Stimulated activated naive B cell treated with anti-CD40 and anti-IgM and Interleukin-4, amounts not matched to agents 10 μg/mL and 1 μg/mL and 100 μg/mL, for 72 hours (primary cell): ENCODE results near the gene SHMT2.

Source experiments
- ATAC-seq, 2 donors: fragments of 150-1000 bp; cut with Tn5 transposase; replicated peaks; 2 replicates each; pipeline ENCODE4 v1.10.0; 2021; ENCODE audit warnings: moderate library complexity in 1 of 2
- DNase-seq: peaks from one replicate; pipeline ENCODE4 v3.0.0; 2021
- H3K27ac Mint-ChIP-seq: one replicate; pipeline ENCODE4 v1.8.0; 2022; ENCODE audit warnings: mild to moderate bottlenecking, mixed read lengths
- H3K27me3 Mint-ChIP-seq, 2 donors: one replicate each; pipeline ENCODE4 v1.8.0; 2022; ENCODE audit warnings: mixed read lengths in 2 of 2
- H3K36me3 Mint-ChIP-seq, 2 donors: one replicate each; pipeline ENCODE4 v1.8.0; 2022; ENCODE audit warnings: mixed read lengths in 2 of 2, mild to moderate bottlenecking in 1 of 2
- H3K4me1 Mint-ChIP-seq, 2 donors: one replicate each; pipeline ENCODE4 v1.8.0; 2022; ENCODE audit warnings: mixed read lengths in 2 of 2, mild to moderate bottlenecking in 1 of 2
- H3K4me3 Mint-ChIP-seq, 2 donors: one replicate each; pipeline ENCODE4 v1.8.0; 2022; ENCODE audit warnings: mild to moderate bottlenecking in 2 of 2, mixed read lengths in 2 of 2, moderate library complexity in 1 of 2
- H3K9me3 Mint-ChIP-seq, 2 donors: one replicate each; pipeline ENCODE4 v1.8.0; 2022; ENCODE audit warnings: mixed read lengths in 2 of 2, mild to moderate bottlenecking in 1 of 2

SHMT2 gene

GRCh38 chr12:57204454-57204853, 25.1 kb upstream of the SHMT2 start:
- H3K27me3 Mint-ChIP-seq: peaks cover 3 to 11% of the 10 kb centered on the region in 2 donors
- no peak overlapping the region for H3K4me3 Mint-ChIP-seq
- DNase-seq: no peak
- ATAC-seq: no peak
- H3K27ac Mint-ChIP-seq: no peak overlapping the region
- H3K9me3 Mint-ChIP-seq: no peaks in the 10 kb centered on the region
- H3K4me1 Mint-ChIP-seq: peaks cover 0 to 2% of the 10 kb centered on the region in 2 donors
- no peaks in the 10 kb centered on the region for H3K36me3 Mint-ChIP-seq

DNA sequence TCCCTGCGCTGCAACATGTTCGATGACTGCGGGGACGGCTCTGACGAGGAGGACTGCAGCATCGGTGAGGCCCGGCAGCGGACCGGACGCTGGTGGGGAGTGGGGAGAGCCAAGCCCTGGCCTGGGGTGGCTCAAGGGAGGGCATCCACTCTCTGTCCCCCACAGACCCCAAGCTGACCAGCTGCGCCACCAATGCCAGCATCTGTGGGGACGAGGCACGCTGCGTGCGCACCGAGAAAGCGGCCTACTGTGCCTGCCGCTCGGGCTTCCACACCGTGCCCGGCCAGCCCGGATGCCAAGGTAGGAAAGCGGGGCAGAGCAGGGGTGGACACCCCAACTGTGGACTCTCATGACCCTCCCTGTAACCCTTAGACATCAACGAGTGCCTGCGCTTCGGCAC, 24.3 kb upstream of the SHMT2 start:
- Mint-ChIP-seq H3K9me3 (no peaks in the 10 kb centered on the region), H3K4me1 (peaks cover 0 to 2% of the 10 kb centered on the region in 2 donors), H3K27me3 (peaks cover 5 to 13% of the 10 kb centered on the region in 2 donors), H3K27ac (no peak overlapping the region), H3K36me3 (no peaks in the 10 kb centered on the region), H3K4me3 (no peak overlapping the region)
- DNase-seq (no peak), ATAC-seq (no peak)

GRCh38 chr12:57205931-57206330, 23.6 kb upstream of the SHMT2 start:
- H3K4me3 Mint-ChIP-seq: no peak overlapping the region
- H3K9me3 Mint-ChIP-seq: no peaks in the 10 kb centered on the region
- no peaks in the 10 kb centered on the region for H3K36me3 Mint-ChIP-seq
- no peak overlapping the region for H3K27ac Mint-ChIP-seq
- ATAC-seq (peak in 1 of 2 donors; percentile 19), DNase-seq (no peak)
- H3K27me3 Mint-ChIP-seq: peaks cover 10 to 16% of the 10 kb centered on the region in 2 donors
- peaks cover 0 to 2% of the 10 kb centered on the region in 2 donors for H3K4me1 Mint-ChIP-seq

- peak in 1 of 2 donors; percentile 45 for ATAC-seq
- no peaks in the 10 kb centered on the region for H3K36me3 Mint-ChIP-seq
Measured at GRCh38 chr12:57207731-57208630, 21.5 kb upstream of the SHMT2 start.

GRCh38 chr12:57208631-57209282, 20.8 kb upstream of the SHMT2 start:
- no peak for ATAC-seq

More at GRCh38 chr12:57207731-57208630, 21.5 kb upstream of the SHMT2 start:
- no peaks in the 10 kb centered on the region for H3K9me3 Mint-ChIP-seq
- no peak for DNase-seq
- H3K4me1 Mint-ChIP-seq: peaks cover 0 to 4% of the 10 kb centered on the region in 2 donors
- H3K27ac Mint-ChIP-seq: no peak overlapping the region
- peaks cover 10 to 12% of the 10 kb centered on the region in 2 donors for H3K27me3 Mint-ChIP-seq
- H3K4me3 Mint-ChIP-seq: no peak overlapping the region

GRCh38 chr12:57209916-57210315, 19.6 kb upstream of the SHMT2 start:
- DNase-seq (no peak), ATAC-seq (no peak)
- Mint-ChIP-seq H3K9me3 (no peaks in the 10 kb centered on the region), H3K4me3 (no peak overlapping the region), H3K27me3 (peaks cover 14 to 24% of the 10 kb centered on the region in 2 donors), H3K27ac (no peak overlapping the region), H3K4me1 (peaks cover 19 to 22% of the 10 kb centered on the region in 2 donors), H3K36me3 (no peaks in the 10 kb centered on the region)

More at GRCh38 chr12:57208631-57209282, 20.8 kb upstream of the SHMT2 start:
- peaks cover 12 to 17% of the 10 kb centered on the region in 2 donors for H3K27me3 Mint-ChIP-seq
- peaks cover 7 to 10% of the 10 kb centered on the region in 2 donors for H3K4me1 Mint-ChIP-seq
- DNase-seq: no peak
- H3K27ac Mint-ChIP-seq: no peak overlapping the region
- H3K4me3 Mint-ChIP-seq: no peak overlapping the region
- H3K9me3 Mint-ChIP-seq: no peaks in the 10 kb centered on the region
- no peaks in the 10 kb centered on the region for H3K36me3 Mint-ChIP-seq

DNA sequence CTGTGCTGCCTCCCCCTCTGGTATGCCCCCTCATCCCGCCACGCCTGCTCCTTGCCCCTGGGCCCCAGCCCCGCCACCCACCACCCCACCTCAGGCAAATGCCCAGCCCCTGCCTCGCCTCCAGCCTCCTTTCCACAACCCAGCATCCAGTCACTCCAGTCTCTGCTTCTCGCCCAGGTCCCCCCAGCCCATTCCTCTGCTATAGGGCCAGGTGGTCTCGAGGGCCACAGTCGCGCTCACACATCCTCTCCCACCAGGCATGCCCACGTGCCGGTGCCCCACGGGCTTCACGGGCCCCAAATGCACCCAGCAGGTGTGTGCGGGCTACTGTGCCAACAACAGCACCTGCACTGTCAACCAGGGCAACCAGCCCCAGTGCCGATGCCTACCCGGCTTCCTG, 19.1 kb upstream of the SHMT2 start:
- H3K27me3 Mint-ChIP-seq: peaks cover 19 to 28% of the 10 kb centered on the region in 2 donors
- no peak for ATAC-seq

DNA sequence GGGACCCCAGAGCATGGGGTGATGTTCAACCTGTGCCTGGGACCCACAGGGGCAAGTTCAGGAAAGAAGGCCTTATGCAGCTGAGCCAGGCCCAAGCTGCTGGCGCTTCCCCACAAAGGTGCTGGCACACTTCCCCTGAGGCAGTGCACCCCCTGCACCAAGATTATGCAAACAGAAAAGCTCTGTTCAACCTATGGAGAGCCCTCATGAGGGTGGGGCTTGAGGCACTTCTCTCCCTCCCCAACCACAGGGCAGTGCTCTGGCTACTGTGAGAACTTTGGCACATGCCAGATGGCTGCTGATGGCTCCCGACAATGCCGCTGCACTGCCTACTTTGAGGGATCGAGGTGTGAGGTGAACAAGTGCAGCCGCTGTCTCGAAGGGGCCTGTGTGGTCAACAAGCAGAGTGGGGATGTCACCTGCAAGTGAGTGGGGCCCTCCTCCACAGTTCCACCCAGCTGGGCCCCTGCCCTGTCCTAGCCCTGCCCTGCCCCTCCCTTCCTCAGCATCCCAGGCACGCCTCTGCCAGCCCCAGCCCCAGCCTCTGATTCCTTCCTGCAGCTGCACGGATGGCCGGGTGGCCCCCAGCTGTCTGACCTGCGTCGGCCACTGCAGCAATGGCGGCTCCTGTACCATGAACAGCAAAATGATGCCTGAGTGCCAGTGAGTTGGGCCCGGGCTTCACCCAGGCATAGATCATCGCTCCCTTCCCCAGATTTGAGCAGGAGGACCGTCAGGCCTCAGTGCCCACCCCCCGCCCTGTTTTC, 18.4 kb upstream of the SHMT2 start:
- no peaks in the 10 kb centered on the region for H3K9me3 Mint-ChIP-seq
- H3K4me1 Mint-ChIP-seq: peaks cover 31 to 32% of the 10 kb centered on the region in 2 donors
- no peak overlapping the region for H3K27ac Mint-ChIP-seq
- H3K27me3 Mint-ChIP-seq: peaks cover 25 to 34% of the 10 kb centered on the region in 2 donors
- H3K4me3 Mint-ChIP-seq: no peak overlapping the region
- ATAC-seq: no peak
- no peak for DNase-seq
- H3K36me3 Mint-ChIP-seq: no peaks in the 10 kb centered on the region

More for the DNA sequence above, 19.1 kb upstream of the SHMT2 start:
- no peak for DNase-seq
- Mint-ChIP-seq H3K4me3 (no peak overlapping the region), H3K36me3 (no peaks in the 10 kb centered on the region), H3K4me1 (peaks cover 24 to 26% of the 10 kb centered on the region in 2 donors), H3K9me3 (no peaks in the 10 kb centered on the region), H3K27ac (no peak overlapping the region)

DNA sequence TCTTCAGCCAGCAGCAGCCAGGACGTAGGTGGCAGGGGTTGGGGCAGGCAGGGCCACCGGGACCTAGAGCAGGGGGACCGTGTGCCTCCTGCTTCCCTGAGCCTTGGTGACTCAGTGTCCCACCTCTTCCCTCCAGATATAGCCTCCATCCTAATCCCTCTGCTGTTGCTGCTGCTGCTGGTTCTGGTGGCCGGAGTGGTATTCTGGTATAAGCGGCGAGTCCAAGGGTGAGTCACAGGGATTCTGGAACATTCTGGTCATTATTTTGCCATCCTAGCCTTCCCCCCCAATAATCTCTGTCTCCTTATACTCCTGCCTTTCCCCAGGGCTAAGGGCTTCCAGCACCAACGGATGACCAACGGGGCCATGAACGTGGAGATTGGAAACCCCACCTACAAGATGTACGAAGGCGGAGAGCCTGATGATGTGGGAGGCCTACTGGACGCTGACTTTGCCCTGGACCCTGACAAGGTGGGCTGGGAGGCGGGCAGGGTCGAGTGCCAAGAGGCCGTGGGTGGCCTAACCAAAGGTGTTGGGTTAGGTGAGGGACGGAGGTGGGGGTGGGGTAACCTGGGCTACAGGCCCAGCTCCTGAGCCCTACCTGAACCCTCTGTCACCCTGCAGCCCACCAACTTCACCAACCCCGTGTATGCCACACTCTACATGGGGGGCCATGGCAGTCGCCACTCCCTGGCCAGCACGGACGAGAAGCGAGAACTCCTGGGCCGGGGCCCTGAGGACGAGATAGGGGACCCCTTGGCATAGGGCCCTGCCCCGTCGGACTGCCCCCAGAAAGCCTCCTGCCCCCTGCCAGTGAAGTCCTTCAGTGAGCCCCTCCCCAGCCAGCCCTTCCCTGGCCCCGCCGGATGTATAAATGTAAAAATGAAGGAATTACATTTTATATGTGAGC, 17.5 kb upstream of the SHMT2 start:
- H3K4me1 Mint-ChIP-seq: peaks cover 33 to 34% of the 10 kb centered on the region in 2 donors
- ATAC-seq (no peak), DNase-seq (no peak)
- H3K4me3 Mint-ChIP-seq: no peak overlapping the region
- H3K36me3 Mint-ChIP-seq: no peaks in the 10 kb centered on the region
- H3K27me3 Mint-ChIP-seq: peaks cover 26 to 34% of the 10 kb centered on the region in 2 donors
- H3K9me3 Mint-ChIP-seq: no peaks in the 10 kb centered on the region
- H3K27ac Mint-ChIP-seq: no peak overlapping the region

DNA sequence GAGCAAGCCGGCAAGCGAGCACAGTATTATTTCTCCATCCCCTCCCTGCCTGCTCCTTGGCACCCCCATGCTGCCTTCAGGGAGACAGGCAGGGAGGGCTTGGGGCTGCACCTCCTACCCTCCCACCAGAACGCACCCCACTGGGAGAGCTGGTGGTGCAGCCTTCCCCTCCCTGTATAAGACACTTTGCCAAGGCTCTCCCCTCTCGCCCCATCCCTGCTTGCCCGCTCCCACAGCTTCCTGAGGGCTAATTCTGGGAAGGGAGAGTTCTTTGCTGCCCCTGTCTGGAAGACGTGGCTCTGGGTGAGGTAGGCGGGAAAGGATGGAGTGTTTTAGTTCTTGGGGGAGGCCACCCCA, 16.8 kb upstream of the SHMT2 start:
- no peak for DNase-seq
- Mint-ChIP-seq H3K27ac (peak overlapping the region; percentile 34), H3K27me3 (peaks cover 32 to 39% of the 10 kb centered on the region in 2 donors), H3K4me1 (peaks cover 39 to 40% of the 10 kb centered on the region in 2 donors), H3K9me3 (no peaks in the 10 kb centered on the region), H3K4me3 (no peak overlapping the region), H3K36me3 (no peaks in the 10 kb centered on the region)
- ATAC-seq: no peak

- Mint-ChIP-seq H3K27me3 (peaks cover 37 to 43% of the 10 kb centered on the region in 2 donors), H3K27ac (no peak overlapping the region), H3K9me3 (no peaks in the 10 kb centered on the region), H3K36me3 (no peaks in the 10 kb centered on the region), H3K4me3 (peak overlapping the region in 1 of 2 donors; percentile 5), H3K4me1 (peaks cover 43 to 45% of the 10 kb centered on the region in 2 donors)
- ATAC-seq: peak; percentile 55 to 67
- peak; percentile 67 for DNase-seq
Measured at GRCh38 chr12:57213058-57213715, 16.3 kb upstream of the SHMT2 start.

DNA sequence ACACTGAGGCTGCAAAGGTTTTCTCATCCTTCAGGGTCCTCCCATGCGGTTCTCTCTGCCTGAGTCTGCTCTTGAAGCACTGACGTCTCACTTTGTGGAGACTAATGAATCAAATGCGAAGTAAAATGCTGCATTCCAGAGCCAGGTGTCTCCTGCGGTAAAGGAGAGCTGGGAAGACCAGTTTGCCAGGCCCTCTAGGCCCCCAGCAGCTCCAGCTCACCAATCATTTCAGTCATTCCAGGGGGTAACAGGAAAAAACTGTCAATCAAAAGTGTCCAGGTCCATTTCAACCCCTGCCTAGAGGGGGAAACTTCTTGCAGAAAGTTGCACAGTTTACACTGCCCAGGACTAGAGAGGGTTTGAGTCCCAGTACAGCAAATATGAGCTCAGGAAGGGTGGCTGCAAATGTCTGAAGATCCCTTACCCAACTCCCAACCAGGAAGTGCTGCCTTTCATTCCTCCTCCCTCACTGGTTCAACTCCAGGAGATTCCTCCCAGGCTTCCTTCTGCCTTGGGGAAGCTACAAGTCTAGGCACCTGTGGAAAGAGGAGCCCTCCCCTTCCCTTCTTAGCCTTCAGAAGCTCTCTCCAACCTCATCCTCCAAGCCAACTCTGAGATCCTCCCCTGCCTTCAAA, 15.6 kb upstream of the SHMT2 start:
- peak overlapping the region in 1 of 2 donors; percentile 15 for H3K4me3 Mint-ChIP-seq
- peaks cover 44 to 50% of the 10 kb centered on the region in 2 donors for H3K27me3 Mint-ChIP-seq
- H3K36me3 Mint-ChIP-seq: no peaks in the 10 kb centered on the region

More for the DNA sequence above, 15.6 kb upstream of the SHMT2 start:
- peaks cover 48 to 52% of the 10 kb centered on the region in 2 donors for H3K4me1 Mint-ChIP-seq
- DNase-seq (no peak), ATAC-seq (no peak)
- H3K9me3 Mint-ChIP-seq: no peaks in the 10 kb centered on the region
- peak overlapping the region; percentile 47 for H3K27ac Mint-ChIP-seq
